AG04450 (cell line): ENCODE results near the gene CDKN3. TPM values are rescaled to one million over a fixed set of nuclear protein-coding genes. Genes with fewer than 3 reads are reported as not detected.
"Not testable (repeated sequence)": the region's sequence is repeated elsewhere in the genome, so short reads cannot be mapped to it uniquely, and the experiment has no call there.

Experiments
- CTCF ChIA-PET: fragments of 300-600, 350-600 bp; formaldehyde crosslinking; extraction: SDS; loops from one replicate; lab custom pipeline; 2022; ENCODE audit warnings: antibody characterized with exemption, inconsistent platforms; lab: Charles Lee
- POLR2A ChIA-PET: fragments of 350-600 bp; formaldehyde crosslinking; extraction: SDS; loops from one replicate; lab custom pipeline; 2021; ENCODE audit warnings: antibody characterized with exemption, inconsistent platforms; lab: Yijun Ruan, JAX
- DNase-seq: peaks from one replicate; pipeline ENCODE4 v3.0.0-alpha.2; 2011; ENCODE audit warnings: low read depth, low spot score
- H3K27ac ChIP-seq: one replicate; pipeline ENCODE4 v1.5.1; 2012; ENCODE audit warnings: low read depth, low read length, control low read depth
- H3K27me3 ChIP-seq: one replicate; pipeline ENCODE4 v1.6.0; 2012; ENCODE audit warnings: low read length; ENCODE audit not compliant: control insufficient read depth, insufficient read depth
- H3K4me3 ChIP-seq: 2 replicates; pipeline ENCODE4 v1.5.1; 2011; ENCODE audit warnings: mild to moderate bottlenecking, low read depth, low read length, control low read depth
- H3K9me3 ChIP-seq: 2 replicates; pipeline ENCODE4 v1.5.1; 2012; ENCODE audit warnings: low read length; ENCODE audit not compliant: control insufficient read depth, insufficient read depth
- polyA plus RNA-seq: library from polyadenylated mRNA; depleted of rRNA; stranded (reverse); fragments of >200 nt; gene quantifications from 2 replicates; pipeline ENCODE4 v1.2.3, GENCODE V29; 2011
- TF ChIP-seq, protein P1 (sequence below): IDR thresholded peaks from 2 replicates; pipeline ENCODE4 v1.5.1; 2011; ENCODE audit warnings: low read depth, low read length, control low read depth, inconsistent platforms

CDKN3 gene
- polyA plus RNA-seq, 1 experiment = 28.9 TPM

DNA sequence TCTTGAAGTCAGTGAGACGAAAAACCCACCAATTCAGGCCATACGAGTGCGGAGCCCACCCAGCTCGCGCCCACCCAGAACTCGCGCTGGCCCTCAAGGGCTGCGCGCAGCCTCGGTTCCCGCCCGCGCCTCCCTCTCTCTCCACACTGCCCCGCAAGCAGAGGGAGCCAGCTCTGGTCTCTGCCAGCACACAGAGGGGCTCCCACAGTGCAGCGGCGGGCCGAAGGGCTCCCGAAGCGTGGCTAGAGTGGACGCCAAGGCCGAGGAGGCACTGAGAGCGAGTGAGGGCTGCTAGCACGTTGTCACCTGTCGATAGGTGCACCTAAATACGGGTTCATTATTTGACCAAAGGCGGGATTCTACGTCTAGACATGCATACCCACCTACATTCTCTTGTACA lies 2.2 kb upstream of the CDKN3 start:
- TF ChIP-seq, protein P1, sequence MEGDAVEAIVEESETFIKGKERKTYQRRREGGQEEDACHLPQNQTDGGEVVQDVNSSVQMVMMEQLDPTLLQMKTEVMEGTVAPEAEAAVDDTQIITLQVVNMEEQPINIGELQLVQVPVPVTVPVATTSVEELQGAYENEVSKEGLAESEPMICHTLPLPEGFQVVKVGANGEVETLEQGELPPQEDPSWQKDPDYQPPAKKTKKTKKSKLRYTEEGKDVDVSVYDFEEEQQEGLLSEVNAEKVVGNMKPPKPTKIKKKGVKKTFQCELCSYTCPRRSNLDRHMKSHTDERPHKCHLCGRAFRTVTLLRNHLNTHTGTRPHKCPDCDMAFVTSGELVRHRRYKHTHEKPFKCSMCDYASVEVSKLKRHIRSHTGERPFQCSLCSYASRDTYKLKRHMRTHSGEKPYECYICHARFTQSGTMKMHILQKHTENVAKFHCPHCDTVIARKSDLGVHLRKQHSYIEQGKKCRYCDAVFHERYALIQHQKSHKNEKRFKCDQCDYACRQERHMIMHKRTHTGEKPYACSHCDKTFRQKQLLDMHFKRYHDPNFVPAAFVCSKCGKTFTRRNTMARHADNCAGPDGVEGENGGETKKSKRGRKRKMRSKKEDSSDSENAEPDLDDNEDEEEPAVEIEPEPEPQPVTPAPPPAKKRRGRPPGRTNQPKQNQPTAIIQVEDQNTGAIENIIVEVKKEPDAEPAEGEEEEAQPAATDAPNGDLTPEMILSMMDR = no peak
- H3K4me3 ChIP-seq = no peak overlapping the region
- H3K27ac ChIP-seq = no peak overlapping the region
- DNase-seq = no peak
- H3K9me3 ChIP-seq = peaks cover 14% of the 10 kb centered on the region; the same call in 1 of the 2 replicates
- H3K27me3 ChIP-seq = no peaks in the 10 kb centered on the region
- POLR2A ChIA-PET = no interaction called here
- CTCF ChIA-PET = interaction anchor here (0.5 kb wide), 1 partner anchor 1838 kb away, joined by 3 read pairs; no protein-coding TSS in a partner anchor

DNA sequence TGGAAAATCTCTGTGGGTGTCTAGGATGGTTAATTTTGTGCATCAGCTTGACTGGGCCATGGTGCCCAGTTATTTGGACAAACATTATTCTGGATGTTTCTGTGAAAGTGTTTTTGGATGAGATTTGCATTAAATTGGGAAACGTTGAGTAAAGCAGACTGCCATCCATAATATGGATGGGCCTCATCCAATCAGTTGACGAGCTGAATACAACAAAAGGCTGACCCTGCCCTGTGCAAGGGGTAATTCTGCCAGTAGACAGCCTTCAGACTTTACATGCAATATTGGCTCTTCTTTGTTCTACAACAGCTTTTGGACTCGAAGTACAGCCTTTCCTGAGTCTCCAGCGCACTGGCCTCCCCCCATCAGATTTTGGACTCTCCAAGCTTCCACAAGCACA lies 1.5 kb upstream of the CDKN3 start:
- ChIA-PET POLR2A (no interaction called here), CTCF (interaction anchor here (0.5 to 1.3 kb wide), 3 partner anchors 16 to 1839 kb away, joined by 3 read pairs; no protein-coding TSS in a partner anchor)
- no peaks in the 10 kb centered on the region for H3K27me3 ChIP-seq
- DNase-seq = no peak
- TF ChIP-seq, protein P1 = no peak
- no peak overlapping the region for H3K4me3 ChIP-seq
- H3K27ac ChIP-seq = no peak overlapping the region
- H3K9me3 ChIP-seq = peaks cover 14% of the 10 kb centered on the region; the same call in 1 of the 2 replicates

DNA sequence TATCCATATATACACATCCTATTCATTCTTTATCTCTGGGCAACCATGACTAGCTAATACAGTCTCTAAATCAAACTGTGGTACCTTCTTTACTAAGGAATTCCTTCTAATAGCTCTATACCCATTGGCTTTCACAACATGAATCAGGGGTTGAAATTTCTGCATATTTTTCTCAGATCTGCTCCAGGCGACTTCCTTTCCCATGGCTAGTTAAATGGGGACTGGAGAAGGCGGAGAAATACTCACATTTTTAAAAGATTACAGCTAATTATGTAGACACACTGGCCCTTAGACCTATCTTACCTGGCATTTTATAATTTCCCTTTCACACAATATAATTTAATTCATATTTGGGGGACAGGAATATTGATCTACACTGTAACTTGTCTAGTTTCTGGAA lies 1.1 kb upstream of the CDKN3 start:
- no peak overlapping the region for H3K4me3 ChIP-seq
- peaks cover 14% of the 10 kb centered on the region; the same call in 1 of the 2 replicates for H3K9me3 ChIP-seq
- no peak for DNase-seq
- no peak overlapping the region for H3K27ac ChIP-seq
- ChIA-PET POLR2A (interaction anchor here (0.7 to 1.2 kb wide), 2 partner anchors 13 to 93 kb away, joined by 4 to 7 read pairs; no protein-coding TSS in a partner anchor), CTCF (interaction anchor here (0.7 to 1.8 kb wide), 8 partner anchors 15 to 1637 kb away, joined by 3 to 10 read pairs (median 4); no protein-coding TSS in a partner anchor)
- TF ChIP-seq, protein P1 = no peak
- H3K27me3 ChIP-seq = no peaks in the 10 kb centered on the region

DNA sequence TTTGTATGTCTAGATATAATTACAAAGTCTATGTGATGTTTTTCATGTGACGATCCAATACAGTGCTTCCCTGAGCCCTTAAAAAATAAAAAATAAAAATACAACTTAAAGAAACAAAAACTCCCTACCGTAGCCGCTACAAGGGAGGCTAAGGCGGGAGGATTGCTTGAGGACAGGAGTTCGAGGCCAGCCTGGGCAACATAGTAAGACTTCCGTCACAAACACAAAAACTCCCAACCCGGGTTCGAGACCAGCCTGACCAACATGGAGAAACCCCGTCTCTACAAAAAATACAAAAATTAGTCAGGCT lies 669 bp upstream of the CDKN3 start:
- peaks cover 14% of the 10 kb centered on the region; the same call in 1 of the 2 replicates for H3K9me3 ChIP-seq
- H3K4me3 ChIP-seq = peak overlapping the region; percentile 64
- CTCF ChIA-PET = interaction anchor here (0.7 to 2.6 kb wide), 14 partner anchors 10 to 1638 kb away, joined by 3 to 10 read pairs (median 4); no protein-coding TSS in a partner anchor
- DNase-seq = no peak
- POLR2A ChIA-PET = interaction anchor here (0.7 to 1.2 kb wide), 2 partner anchors 14 to 92 kb away, joined by 4 to 7 read pairs; no protein-coding TSS in a partner anchor
- peak overlapping the region; percentile 52 for H3K27ac ChIP-seq
- no peaks in the 10 kb centered on the region for H3K27me3 ChIP-seq
- TF ChIP-seq, protein P1 = no peak

DNA sequence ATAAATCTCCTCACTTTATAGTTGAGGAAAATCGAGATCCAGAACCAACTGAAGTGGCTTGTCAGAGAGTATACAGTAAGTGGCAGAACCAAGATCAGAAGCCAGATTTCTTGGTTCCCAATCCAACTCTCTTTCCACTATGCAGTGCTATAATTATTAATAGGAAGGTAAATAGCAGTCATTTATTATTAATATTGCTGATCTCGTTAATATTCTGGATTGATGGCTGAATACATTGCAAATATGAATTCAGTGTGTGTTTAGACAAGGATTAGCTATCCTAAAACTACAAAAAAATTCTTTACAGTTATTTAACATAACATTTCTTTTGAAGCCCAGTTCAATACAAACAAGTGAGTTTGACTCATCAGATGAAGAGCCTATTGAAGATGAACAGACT lies 2.8 kb downstream of the CDKN3 start:
- no peak overlapping the region for H3K27ac ChIP-seq
- peaks cover 2% of the 10 kb centered on the region; the same call in 1 of the 2 replicates for H3K9me3 ChIP-seq
- H3K27me3 ChIP-seq = no peaks in the 10 kb centered on the region
- no peak overlapping the region for H3K4me3 ChIP-seq
- TF ChIP-seq, protein P1 = no peak
- CTCF ChIA-PET = interaction anchor here (0.8 kb wide), 1 partner anchor 52 kb away, joined by 4 read pairs; no protein-coding TSS in a partner anchor
- POLR2A ChIA-PET = no interaction called here
- DNase-seq = no peak

DNA sequence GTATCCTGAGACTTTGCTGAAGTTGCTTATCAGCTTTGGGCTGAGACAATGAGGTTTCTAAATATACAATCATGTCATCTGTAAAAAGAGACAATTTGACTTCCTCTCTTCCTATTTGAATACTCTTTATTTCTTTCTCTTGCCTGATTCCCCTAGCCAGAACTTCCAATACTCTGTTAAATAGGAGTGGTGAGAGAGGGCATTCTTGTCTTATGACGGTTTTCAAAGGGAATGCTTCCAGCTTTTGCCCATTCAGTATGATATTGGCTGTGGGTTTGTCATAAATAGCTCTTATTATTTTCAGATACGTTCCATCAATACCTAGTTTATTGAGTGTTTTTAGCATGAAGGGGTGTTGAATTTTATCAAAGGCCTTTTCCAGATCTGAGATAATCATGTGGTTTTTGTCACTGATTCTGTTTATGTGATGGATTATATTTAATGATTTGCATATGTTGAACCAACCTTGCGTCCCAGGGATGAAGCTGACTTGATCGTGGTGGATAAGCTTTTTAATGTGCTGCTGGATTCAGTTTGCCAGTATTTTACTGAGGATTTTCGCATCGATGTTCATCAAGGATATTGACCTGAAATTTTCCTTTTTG lies 6.7 kb downstream of the CDKN3 start:
- DNase-seq, H3K9me3 ChIP-seq, POLR2A ChIA-PET, H3K27me3 ChIP-seq, H3K27ac ChIP-seq, H3K4me3 ChIP-seq: not testable (repeated sequence)
- CTCF ChIA-PET = interaction anchor here (2.7 kb wide), 1 partner anchor 17 kb away, joined by 8 read pairs; no protein-coding TSS in a partner anchor
